A204.1 (cell line): ENCODE measurements around the gene ARF3.

ENCODE experiments used
- FAIRE-seq: peaks from 2 replicates; lab custom pipeline; 2012; peaks lifted over from hg19 to GRCh38; lab: Jason Lieb, UNC

The ARF3 gene

GRCh38 chr12:48981757-48982157, 24.5 kb upstream of the ARF3 start:
- FAIRE-seq = no peak

GRCh38 chr12:48980953-48981756, 23.9 kb upstream of the ARF3 start:
- FAIRE-seq = no peak

- no peak for FAIRE-seq
Observed at GRCh38 chr12:48980389-48980952, 23.2 kb upstream of the ARF3 start.

- no peak for FAIRE-seq
Observed at GRCh38 chr12:48979602-48980388, 22.5 kb upstream of the ARF3 start.

GRCh38 chr12:48978741-48979601, 21.7 kb upstream of the ARF3 start:
- no peak for FAIRE-seq

GRCh38 chr12:48978291-48978740, 21.0 kb upstream of the ARF3 start, which contains the start of gene WNT1:
TSS of gene WNT1 (plus strand) at chr12:48978322. CDS start at chr12:48978651, 329 bp downstream.
- no peak for FAIRE-seq

GRCh38 chr12:48977290-48978281, 20.3 kb upstream of the ARF3 start:
- FAIRE-seq = no peak

- no peak for FAIRE-seq
Observed at GRCh38 chr12:48973941-48974673, 16.8 kb upstream of the ARF3 start.

GRCh38 chr12:48973531-48973930, 16.2 kb upstream of the ARF3 start:
- FAIRE-seq = no peak

GRCh38 chr12:48972952-48973483, 15.7 kb upstream of the ARF3 start:
- no peak for FAIRE-seq

- no peak for FAIRE-seq
Observed at GRCh38 chr12:48972213-48972951, 15.1 kb upstream of the ARF3 start.

GRCh38 chr12:48970702-48971334, 13.5 kb upstream of the ARF3 start:
- no peak for FAIRE-seq

- no peak for FAIRE-seq
Observed at GRCh38 chr12:48969833-48970701, 12.8 kb upstream of the ARF3 start.

GRCh38 chr12:48969160-48969771, 12.0 kb upstream of the ARF3 start:
- no peak for FAIRE-seq

- no peak for FAIRE-seq
Observed at GRCh38 chr12:48968467-48968866, 11.2 kb upstream of the ARF3 start.

- FAIRE-seq = no peak
Observed at GRCh38 chr12:48967991-48968390, 10.7 kb upstream of the ARF3 start.
